Hippocampal formation (tissue), 2 donors: ENCODE data around the gene ANKRD12.

Source experiments
- DNase-seq, 2 donors: peaks; one replicate each; lab custom pipeline; 2025; lab: John Stamatoyannopoulos, UW

Gene ANKRD12

GRCh38 chr18:9106094-9106493, 30.5 kb upstream of the ANKRD12 start:
- no peak for DNase-seq

- no peak for DNase-seq
These were observed 29.6 kb upstream of the ANKRD12 start for GRCh38 chr18:9106800-9107584.

DNA sequence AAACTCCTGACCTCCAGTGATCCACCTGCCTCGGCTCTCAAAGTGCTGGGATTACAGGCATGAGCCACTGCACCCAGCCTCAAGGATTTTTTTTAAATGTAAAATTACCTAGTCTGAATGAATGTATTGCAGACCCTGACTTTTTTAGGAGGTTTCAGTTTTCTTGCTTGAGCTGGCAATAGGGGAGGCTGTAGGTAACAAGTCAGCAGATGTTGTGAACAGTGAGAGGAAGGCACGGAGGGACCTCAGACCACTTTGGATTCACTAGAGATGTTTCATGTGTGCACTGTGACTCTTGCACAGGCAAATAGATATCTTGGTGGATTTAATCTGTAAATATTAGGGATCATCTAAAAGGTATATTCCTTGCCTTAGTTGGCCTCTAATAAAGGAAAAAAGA, 27.7 kb upstream of the ANKRD12 start:
- no peak for DNase-seq

DNA sequence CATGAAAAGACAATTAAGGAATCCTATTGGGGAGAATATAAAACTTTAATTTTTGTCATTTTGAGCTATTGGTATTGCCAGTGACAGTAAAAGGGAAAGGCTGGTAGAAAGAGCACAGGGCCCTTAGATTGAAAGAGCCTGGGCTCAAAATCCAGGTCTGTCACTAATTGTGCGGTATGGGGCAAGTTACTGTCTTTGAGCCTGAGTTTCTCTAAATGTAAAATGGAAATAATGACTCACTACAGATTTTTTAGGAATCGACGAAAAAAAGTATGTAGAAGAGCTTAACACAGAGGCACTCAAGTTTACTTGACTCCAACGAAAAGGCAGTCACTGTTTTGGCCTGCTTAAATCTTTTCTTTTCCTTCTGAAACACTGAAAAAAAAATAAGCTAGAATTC, 27.1 kb upstream of the ANKRD12 start:
- DNase-seq, result no peak

GRCh38 chr18:9113468-9114149, 23.0 kb upstream of the ANKRD12 start:
- DNase-seq, result no peak

GRCh38 chr18:9115984-9116383, 20.6 kb upstream of the ANKRD12 start:
- no peak for DNase-seq

DNA sequence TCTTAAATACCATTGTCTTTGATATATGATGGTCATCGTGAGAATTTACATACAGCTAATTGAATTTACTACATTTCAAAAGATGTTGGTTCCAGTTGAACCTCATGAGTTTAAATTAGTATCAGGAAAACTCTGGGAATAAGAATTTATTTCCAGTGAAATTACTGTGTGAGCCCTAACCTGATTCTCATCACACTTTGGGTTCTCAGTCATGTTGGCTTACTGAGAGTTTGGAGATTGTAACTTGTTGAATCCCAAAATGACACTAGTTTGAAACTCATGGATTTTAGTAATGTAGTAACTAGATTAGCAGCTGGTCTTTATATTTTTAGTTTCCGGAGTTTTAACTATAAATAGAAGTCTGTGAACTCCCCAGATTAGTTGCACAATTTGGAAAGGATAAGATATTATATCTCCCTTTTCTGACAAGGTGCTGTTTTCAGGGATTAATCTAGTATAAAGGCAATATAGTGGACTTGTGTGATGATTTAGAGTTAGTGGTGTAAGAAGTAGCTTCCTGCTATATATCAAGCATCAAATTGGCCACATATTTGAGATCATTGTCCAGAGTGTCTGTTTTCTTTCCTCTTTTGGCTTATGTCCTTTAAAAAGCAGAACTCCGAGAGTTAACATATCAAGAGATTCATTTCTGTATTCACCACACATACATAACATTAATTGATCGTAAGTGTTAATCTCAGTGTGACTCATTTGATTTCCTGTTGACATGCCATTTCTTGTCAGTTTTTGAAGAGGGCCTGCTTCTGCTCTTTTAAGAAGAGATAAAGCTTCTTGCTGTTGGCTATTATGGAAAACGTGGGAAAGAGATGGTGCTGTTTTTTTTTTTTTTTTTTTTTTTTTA, 18.4 kb upstream of the ANKRD12 start:
- DNase-seq, result no peak

DNA sequence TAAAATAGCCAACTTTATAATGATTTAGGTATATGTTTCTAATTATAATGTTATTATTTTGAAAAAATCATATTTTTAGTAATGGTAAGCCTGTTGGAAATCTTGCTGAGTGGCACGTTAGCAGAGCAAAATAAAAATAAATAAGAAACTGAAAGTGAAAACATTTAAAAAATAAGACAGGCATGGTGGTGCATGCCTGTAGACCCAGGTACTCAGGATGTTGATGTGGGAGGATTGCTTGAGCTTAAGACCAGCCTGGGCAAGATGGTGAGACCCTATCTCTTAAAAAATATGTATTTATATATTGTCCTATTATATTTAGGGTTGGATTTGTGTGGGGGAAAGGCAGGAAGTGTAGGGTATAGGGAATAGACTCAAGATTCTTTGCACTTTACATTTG, 15.8 kb upstream of the ANKRD12 start:
- no peak for DNase-seq

- DNase-seq, result no peak
These were observed 13.1 kb upstream of the ANKRD12 start for GRCh38 chr18:9123520-9123919.

GRCh38 chr18:9124824-9125223, 11.8 kb upstream of the ANKRD12 start:
- DNase-seq, result no peak

GRCh38 chr18:9126337-9126736, 10.2 kb upstream of the ANKRD12 start:
- DNase-seq, result no peak

DNA sequence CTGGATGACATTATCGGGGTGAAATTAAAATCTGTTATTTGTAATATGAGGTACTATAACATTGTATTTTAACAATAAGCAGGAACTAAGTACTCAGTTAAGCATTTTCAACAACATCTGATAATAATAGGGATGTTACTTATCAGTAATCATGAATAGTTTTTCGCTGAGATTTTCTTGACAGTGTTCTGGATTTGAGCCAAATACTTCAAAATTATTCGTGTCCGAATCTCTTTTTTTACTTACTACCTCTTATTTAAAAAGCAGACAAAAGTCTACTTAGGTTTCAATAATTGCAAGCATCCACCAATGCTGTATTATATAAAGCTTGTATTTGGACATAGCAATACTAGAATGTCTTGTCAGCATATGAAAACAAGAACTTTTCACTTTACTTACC, 6.4 kb upstream of the ANKRD12 start:
- DNase-seq, result no peak

DNA sequence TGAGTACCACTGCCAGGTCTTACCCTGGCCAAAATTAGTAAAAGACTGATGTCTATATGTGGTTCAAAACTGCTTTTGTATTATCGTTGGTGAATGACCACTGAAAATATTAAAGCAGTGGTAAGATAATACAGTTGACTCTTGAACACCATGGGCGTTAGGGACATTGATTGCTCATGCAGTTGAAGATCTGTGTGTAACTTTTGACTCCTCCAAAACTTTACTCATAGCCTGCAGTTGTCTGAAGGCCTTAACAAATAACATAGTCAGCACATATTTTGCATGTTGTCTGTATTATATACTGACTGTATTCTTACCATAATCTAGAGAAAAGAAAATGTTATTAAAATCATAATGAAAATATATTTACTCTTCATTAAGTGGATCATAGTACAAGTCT, 5.8 kb upstream of the ANKRD12 start:
- DNase-seq, result no peak

DNA sequence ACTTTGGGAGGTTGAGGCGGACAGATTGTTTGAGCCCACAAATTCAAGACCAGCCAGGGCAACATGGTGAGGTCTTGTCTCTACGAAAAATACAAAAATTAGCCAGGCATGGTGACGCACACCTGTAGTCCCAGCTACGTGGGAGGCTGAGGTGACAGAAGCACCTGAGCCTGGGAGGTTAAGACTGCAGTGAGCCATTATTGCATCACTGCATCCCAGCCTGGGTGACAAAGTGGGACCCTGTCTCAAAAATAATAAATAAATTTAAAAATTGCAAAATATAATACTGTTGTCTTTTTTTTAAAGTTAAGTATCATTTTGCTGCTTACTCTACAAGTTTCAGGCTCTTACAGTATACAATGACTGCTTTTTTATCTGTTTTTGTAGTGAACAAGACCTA, 4.0 kb upstream of the ANKRD12 start:
- no peak for DNase-seq

DNA sequence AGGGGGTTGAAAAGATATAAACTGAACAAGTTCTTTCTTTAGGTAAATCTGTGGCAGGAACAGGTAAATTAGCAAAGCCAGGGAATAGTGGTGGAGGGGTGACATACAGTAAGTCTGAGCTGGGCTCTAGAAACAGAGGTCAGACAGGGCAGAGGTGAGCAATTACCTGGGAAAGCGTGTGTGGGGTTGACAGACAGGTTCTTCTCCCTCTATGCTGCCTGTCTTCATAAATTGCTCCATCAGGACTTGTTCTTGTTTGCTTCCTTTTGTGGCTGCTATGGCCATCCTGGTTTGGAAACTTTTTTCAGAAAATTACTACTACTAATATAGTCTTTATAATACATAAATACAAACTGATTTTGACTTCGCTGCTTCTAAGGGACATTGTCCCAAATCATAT, 3.4 kb upstream of the ANKRD12 start:
- no peak for DNase-seq

- no peak for DNase-seq
These were observed 1.3 kb upstream of the ANKRD12 start for GRCh38 chr18:9135081-9135911.

DNA sequence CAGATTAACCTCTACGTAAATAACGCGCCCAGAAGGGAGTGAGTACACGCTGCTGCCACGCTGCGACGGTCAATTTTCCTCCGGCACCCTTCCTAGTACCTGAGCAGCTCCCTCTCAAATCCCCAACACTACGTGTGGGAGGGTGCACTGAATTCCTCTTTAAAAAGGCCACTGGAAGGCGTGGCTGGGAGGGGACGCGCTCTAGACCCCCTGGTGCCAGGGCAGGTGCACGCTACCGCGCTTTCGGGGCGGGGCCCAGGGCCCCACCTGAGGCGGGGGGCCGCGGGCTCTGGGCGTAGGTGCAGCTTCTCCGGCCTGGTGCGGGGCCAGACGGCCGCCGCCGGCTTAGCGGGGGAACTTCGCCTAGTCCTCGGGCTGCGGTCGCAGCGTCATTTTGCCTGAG, 668 bp upstream of the ANKRD12 start:
- DNase-seq, result peak in 1 of 2 donors; percentile 49

DNA sequence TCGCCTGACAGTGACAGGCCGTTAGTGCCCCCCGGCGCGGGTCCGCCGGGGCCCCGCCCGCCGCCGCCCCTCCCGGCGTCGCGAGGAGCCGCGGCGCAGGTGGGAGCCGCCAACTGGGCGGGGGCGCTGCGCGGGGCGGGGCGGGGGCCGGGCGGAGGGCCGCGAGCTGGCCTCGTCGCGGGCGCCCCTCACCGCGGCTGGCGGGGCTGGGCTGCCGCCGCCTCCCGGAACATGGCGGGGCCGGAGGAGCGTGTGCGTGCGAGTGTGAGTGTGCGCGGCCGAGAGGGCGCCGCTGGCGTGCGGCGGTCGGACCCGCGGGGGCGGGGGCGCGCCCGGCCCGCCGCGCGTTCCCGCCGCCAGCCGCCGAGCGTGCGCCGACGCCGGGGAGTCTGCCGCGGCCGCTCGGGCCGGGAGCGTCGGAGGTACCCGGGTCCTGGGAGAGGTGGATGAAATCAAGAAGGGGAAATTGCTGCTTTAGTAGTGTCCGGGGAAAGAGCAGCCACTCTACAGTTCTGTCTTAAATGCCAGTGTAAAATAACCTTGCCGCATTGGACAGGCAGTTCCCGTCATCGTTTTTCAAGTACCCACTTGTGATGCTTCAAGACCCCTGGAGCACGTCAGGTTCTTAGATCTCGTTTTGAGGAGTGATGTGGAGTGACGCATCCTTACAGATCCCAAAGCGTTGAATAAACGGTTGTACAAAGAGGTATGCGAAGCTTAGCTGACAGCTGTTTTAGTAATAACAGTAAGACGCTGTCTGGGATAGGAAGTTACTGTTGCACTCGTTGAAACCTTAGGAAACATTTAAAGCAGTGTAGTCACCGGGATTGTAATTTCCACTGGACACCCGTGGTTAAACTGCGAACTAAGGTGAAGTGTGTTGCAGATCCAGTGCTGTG, 836 bp downstream of the ANKRD12 start:
- peak in 1 of 2 donors; percentile 45 for DNase-seq

DNA sequence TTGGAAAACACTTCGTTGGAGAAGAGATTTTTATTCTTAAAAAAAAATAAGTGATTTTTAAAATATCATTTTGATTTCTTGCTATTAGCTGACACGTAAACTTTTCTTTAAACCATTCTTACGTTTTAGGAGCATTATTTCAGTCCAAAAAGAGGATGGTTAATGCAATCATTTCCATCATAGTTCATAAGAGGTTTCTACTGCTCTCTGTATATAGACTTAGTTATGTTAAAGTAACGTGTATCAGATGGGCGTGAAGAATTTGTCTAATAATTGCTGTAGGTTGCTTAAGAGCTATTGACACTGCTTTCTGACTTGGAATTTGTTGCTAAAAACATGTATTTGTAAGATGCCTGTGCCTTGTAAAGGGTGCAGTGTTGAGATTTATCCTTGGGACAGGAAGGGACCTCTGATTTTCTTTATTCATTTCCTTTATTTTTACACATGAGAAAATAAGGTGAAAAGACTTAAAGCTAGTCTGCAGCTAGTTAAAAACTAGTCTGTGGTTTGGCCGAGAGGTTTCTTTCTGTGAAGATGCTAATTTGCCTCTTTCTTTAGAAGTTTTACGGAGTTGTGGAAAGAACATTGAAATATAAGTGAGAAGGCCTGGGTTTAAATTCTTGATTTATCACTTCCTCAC, 2.9 kb downstream of the ANKRD12 start:
- no peak for DNase-seq

DNA sequence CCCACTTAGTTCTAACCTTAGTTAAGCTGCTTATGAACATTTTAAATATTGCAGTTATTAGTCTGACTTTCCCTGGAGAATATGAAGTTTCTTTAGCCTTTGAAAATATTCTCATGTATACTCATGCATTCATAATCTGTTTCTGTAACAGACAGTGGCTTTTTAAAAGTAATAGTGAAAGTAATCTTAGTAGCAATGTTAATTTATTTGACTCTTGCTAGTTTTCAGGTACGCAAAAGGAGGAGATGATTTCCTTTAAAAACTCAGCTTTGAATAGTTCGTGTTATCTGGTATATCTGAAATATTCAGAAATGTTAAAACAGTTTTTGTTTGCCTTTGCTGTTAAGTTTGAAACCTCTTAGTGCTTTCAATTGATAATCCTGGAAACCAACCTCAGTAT, 3.8 kb downstream of the ANKRD12 start:
- DNase-seq, result no peak
